Memory B cell (primary cell): ENCODE results near the gene SSTR1.
"Not testable (repeated sequence)": the region's sequence is repeated elsewhere in the genome, so short reads cannot be mapped to it uniquely, and the experiment has no call there.

Experiments
- ATAC-seq: fragments of 150-1000 bp; cut with Tn5 transposase; 2 replicates; pipeline ENCODE4 v1.10.0; 2021; ENCODE audit warnings: low read depth, mild to moderate bottlenecking, moderate library complexity
- DNase-seq, 2 donors: peaks; one replicate each; pipeline ENCODE4 v3.0.0; 2022; ENCODE audit warnings: low spot score in 2 of 2
- H3K27ac Mint-ChIP-seq: one replicate; pipeline ENCODE4 v1.8.0; 2022; ENCODE audit warnings: mild to moderate bottlenecking, moderate library complexity, mixed read lengths
- H3K27me3 Mint-ChIP-seq: one replicate; pipeline ENCODE4 v1.8.0; 2022; ENCODE audit warnings: mixed read lengths
- H3K36me3 Mint-ChIP-seq: one replicate; pipeline ENCODE4 v1.8.0; 2022; ENCODE audit warnings: mild to moderate bottlenecking, mixed read lengths
- H3K4me1 Mint-ChIP-seq: one replicate; pipeline ENCODE4 v1.8.0; 2022; ENCODE audit warnings: mixed read lengths
- H3K4me3 Mint-ChIP-seq: one replicate; pipeline ENCODE4 v1.8.0; 2022; ENCODE audit warnings: mild to moderate bottlenecking, moderate library complexity, mixed read lengths
- H3K9me3 Mint-ChIP-seq: one replicate; pipeline ENCODE4 v1.8.0; 2022; ENCODE audit warnings: mixed read lengths

Gene SSTR1

DNA sequence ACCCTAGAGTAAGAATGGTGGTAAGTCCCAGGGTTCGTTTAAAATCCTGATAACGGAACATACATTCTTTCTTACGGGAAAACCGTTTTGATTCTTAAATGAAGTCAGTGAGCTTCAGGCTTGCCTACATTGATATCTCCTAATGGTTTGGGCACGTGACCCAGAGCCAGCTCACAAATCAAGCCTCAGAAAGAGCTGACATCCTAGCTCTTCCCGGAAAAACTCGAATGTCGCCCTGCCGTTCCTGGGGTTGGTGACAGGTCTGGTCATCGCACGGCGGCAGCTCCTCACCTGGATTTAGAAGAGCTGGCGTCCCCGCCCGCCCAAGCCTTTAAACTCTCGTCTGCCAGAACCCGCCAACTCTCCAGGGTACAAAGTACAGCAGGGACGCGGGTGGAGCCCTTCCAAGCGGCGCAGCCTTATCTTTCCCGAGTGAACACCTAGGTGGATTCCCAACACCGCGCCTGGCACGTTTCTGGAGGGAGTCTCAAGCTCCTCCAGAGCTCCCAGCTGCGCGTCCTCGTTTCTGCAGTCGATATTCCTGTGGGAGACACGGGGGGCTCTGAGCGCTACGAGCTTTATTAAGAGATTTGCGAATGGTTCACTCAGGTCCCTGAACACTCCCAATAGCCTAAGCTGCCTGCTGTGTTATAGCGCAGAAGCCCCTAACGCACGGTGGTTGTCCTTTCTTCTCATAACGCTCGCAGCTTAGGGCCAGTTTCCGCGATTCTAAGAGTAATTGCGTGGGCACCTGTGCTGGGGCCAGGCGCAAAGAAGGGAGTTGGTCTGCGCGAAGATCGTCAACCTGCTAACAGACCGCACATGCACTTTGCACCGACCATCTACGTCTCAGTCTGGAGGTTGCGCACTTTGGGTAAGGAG lies at the start of gene SSTR1:
SSTR1 (plus strand) TSS at position 169 of the 882 bp plus-strand sequence. CDS start 1,486 bp downstream, outside the sequence.
- no peak for DNase-seq
- peaks cover 9% of the 10 kb centered on the region for H3K27me3 Mint-ChIP-seq
- peaks cover 4% of the 10 kb centered on the region for H3K9me3 Mint-ChIP-seq
- ATAC-seq, result no peak
- no peak within 1 kb of the TSS for H3K27ac Mint-ChIP-seq
- H3K4me1 Mint-ChIP-seq, result no peaks in the 10 kb centered on the region
- no peak within 1 kb of the TSS for H3K4me3 Mint-ChIP-seq
- H3K36me3 Mint-ChIP-seq, result no peaks in the 10 kb centered on the region

- DNase-seq (no peak), ATAC-seq (no peak)
- no peak overlapping the region for H3K4me3 Mint-ChIP-seq
- H3K27me3 Mint-ChIP-seq, result no peaks in the 10 kb centered on the region
- H3K27ac Mint-ChIP-seq, result no peak overlapping the region
- H3K9me3 Mint-ChIP-seq, result no peaks in the 10 kb centered on the region
- H3K36me3 Mint-ChIP-seq, result no peaks in the 10 kb centered on the region
- no peaks in the 10 kb centered on the region for H3K4me1 Mint-ChIP-seq
Observed at GRCh38 chr14:38158468-38158867, 49.2 kb upstream of the SSTR1 start.

DNA sequence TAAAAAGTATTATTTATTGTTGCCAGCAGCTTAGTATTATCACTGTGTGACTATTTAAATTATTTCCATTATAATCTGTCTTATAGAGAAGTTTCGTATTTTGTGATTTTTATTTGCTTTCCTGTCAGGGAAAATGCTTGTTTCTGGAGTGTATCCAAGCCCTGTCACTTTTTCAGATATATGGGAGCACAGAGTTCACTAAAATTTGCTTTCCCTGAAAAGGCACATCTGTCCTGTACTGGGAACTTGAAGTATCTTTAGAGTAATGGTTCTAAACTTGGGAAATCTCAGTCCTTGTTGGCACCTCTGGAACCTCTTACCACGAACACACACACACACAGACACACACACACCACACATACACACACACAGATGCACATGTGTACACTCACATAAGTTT lies 39.3 kb upstream of the SSTR1 start:
- Mint-ChIP-seq H3K4me3 (no peak overlapping the region), H3K4me1 (no peaks in the 10 kb centered on the region), H3K27ac (no peak overlapping the region), H3K36me3 (no peaks in the 10 kb centered on the region), H3K9me3 (peaks cover 7% of the 10 kb centered on the region), H3K27me3 (no peaks in the 10 kb centered on the region)
- ATAC-seq (no peak), DNase-seq (no peak)

- Mint-ChIP-seq H3K36me3 (no peaks in the 10 kb centered on the region), H3K4me1 (no peaks in the 10 kb centered on the region), H3K27ac (no peak overlapping the region), H3K27me3 (no peaks in the 10 kb centered on the region), H3K9me3 (peaks cover 7% of the 10 kb centered on the region), H3K4me3 (no peak overlapping the region)
- DNase-seq, result no peak
- no peak for ATAC-seq
Observed at GRCh38 chr14:38171197-38171596, 36.5 kb upstream of the SSTR1 start.

DNA sequence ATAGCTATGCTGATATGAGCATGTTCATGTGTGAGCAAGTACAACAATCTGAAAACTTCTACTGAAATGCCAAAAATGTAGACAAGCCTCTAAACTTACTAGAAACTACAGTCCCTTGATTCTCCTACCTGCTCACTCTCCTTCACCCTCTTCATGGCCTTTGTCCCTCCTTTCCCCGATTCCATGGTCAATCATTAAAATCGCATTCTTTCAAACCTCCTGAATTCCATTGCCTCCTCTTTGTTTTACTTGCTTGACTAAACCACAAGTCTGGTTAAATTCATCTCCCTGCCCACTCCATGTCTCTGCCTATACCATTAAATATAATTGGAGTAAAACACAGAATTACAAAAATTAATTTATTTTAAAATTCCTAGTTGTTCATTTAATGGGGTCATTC lies 33.0 kb upstream of the SSTR1 start:
- Mint-ChIP-seq H3K27ac (no peak overlapping the region), H3K9me3 (peaks cover 11% of the 10 kb centered on the region), H3K36me3 (peaks cover 2% of the 10 kb centered on the region), H3K4me1 (no peaks in the 10 kb centered on the region), H3K4me3 (no peak overlapping the region), H3K27me3 (peaks cover 1% of the 10 kb centered on the region)
- ATAC-seq (no peak), DNase-seq (no peak)

GRCh38 chr14:38175658-38176057 lies 32.0 kb upstream of the SSTR1 start:
- DNase-seq (no peak), ATAC-seq (no peak)
- Mint-ChIP-seq H3K36me3 (peaks cover 2% of the 10 kb centered on the region), H3K9me3 (peaks cover 14% of the 10 kb centered on the region), H3K27ac (no peak overlapping the region), H3K27me3 (peaks cover 1% of the 10 kb centered on the region), H3K4me3 (no peak overlapping the region), H3K4me1 (no peaks in the 10 kb centered on the region)

- no peak for ATAC-seq
- Mint-ChIP-seq H3K9me3 (peaks cover 12% of the 10 kb centered on the region), H3K36me3 (peaks cover 2% of the 10 kb centered on the region), H3K27me3 (peaks cover 1% of the 10 kb centered on the region), H3K4me1 (no peaks in the 10 kb centered on the region), H3K4me3 (no peak overlapping the region), H3K27ac (no peak overlapping the region)
- DNase-seq, result no peak
Observed at GRCh38 chr14:38176379-38176778, 31.3 kb upstream of the SSTR1 start.

- no peak for ATAC-seq
- DNase-seq, result no peak
- H3K27ac Mint-ChIP-seq, result no peak overlapping the region
- peaks cover under 1% of the 10 kb centered on the region for H3K36me3 Mint-ChIP-seq
- peaks cover 16% of the 10 kb centered on the region for H3K9me3 Mint-ChIP-seq
- no peaks in the 10 kb centered on the region for H3K27me3 Mint-ChIP-seq
- H3K4me1 Mint-ChIP-seq, result no peaks in the 10 kb centered on the region
- no peak overlapping the region for H3K4me3 Mint-ChIP-seq
Observed at GRCh38 chr14:38184132-38184531, 23.6 kb upstream of the SSTR1 start.

GRCh38 chr14:38185671-38186070 lies 22.0 kb upstream of the SSTR1 start:
- ATAC-seq, result no peak
- H3K27ac Mint-ChIP-seq, result no peak overlapping the region
- no peak overlapping the region for H3K4me3 Mint-ChIP-seq
- H3K4me1 Mint-ChIP-seq, result no peaks in the 10 kb centered on the region
- no peaks in the 10 kb centered on the region for H3K27me3 Mint-ChIP-seq
- H3K9me3 Mint-ChIP-seq, result peaks cover 10% of the 10 kb centered on the region
- H3K36me3 Mint-ChIP-seq, result no peaks in the 10 kb centered on the region
- DNase-seq, result no peak

- no peak overlapping the region for H3K27ac Mint-ChIP-seq
- H3K4me3 Mint-ChIP-seq, result no peak overlapping the region
- DNase-seq (no peak), ATAC-seq (no peak)
- H3K27me3 Mint-ChIP-seq, result no peaks in the 10 kb centered on the region
- H3K36me3 Mint-ChIP-seq, result no peaks in the 10 kb centered on the region
- H3K9me3 Mint-ChIP-seq, result peaks cover 10% of the 10 kb centered on the region
- H3K4me1 Mint-ChIP-seq, result no peaks in the 10 kb centered on the region
Observed at GRCh38 chr14:38186216-38186615, 21.5 kb upstream of the SSTR1 start.

- no peak for DNase-seq
- no peak overlapping the region for H3K4me3 Mint-ChIP-seq
- no peak for ATAC-seq
- H3K27me3 Mint-ChIP-seq, result no peaks in the 10 kb centered on the region
- H3K27ac Mint-ChIP-seq, result no peak overlapping the region
- H3K4me1 Mint-ChIP-seq, result no peaks in the 10 kb centered on the region
- H3K9me3 Mint-ChIP-seq, result peaks cover 12% of the 10 kb centered on the region
- no peaks in the 10 kb centered on the region for H3K36me3 Mint-ChIP-seq
Observed at GRCh38 chr14:38187528-38187927, 20.2 kb upstream of the SSTR1 start.

DNA sequence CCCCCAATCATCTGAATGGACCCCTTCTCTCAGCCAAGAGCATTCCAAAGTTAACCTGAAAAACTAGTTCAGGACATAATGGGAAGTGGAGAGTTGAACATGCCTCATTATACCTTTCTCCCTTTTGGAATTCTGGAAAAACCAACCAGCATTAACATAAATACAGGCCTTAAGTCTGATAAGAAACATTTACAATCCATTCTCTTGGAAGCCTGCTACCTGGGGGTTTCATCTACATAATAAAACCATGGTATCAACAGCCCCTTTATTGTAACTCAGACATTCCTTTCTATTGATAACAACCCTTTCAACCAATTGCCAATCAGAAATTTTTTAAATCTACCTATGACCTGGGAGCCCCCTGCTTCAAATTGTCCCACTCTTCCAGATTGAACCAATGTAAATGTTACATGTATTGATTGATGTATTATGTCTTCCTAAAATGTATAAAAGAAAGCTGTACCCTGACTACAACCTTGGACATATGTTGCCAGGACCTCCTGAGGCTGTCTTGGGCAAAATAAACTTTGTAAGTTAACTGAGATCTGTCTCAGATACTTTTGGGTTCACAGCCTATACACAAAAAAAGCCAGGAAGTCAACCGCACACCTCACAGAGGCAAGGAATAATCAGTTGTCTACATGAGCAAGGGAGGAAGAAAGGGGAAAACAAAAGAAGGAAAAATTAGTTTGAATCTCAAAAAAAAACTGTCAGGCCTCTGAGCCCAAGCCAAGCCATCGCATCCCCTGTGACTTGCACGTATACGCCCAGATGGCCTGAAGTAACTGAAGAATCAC lies 17.6 kb upstream of the SSTR1 start:
- Mint-ChIP-seq H3K9me3 (peaks cover 12% of the 10 kb centered on the region), H3K36me3 (no peaks in the 10 kb centered on the region), H3K4me1 (no peaks in the 10 kb centered on the region), H3K27ac (no peak overlapping the region), H3K27me3 (no peaks in the 10 kb centered on the region), H3K4me3 (no peak overlapping the region)
- DNase-seq (no peak), ATAC-seq (no peak)

DNA sequence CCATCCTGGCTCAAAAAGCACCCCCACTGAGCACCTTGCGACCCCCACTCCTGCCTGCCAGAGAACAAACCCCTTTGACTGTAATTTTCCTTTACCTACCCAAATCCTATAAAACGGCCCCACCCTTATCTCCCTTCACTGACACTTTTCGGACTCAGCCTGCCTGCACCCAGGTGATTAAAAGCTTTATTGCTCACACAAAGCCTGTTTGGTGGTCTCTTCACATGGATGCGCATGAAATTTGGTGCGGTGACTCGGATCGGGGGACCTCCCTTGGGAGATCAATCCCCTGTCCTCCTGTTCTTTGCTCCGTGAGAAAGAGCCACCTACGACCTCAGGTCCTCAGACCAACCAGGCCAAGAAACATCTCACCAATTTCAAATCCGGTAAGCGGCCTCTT lies 16.9 kb upstream of the SSTR1 start:
- not testable (repeated sequence) for H3K4me1 Mint-ChIP-seq, ATAC-seq, H3K27me3 Mint-ChIP-seq, H3K27ac Mint-ChIP-seq, H3K36me3 Mint-ChIP-seq, H3K4me3 Mint-ChIP-seq, DNase-seq
- peaks cover 13% of the 10 kb centered on the region for H3K9me3 Mint-ChIP-seq

GRCh38 chr14:38191491-38191890 lies 16.2 kb upstream of the SSTR1 start:
- ATAC-seq, H3K27me3 Mint-ChIP-seq, H3K4me1 Mint-ChIP-seq, DNase-seq, H3K36me3 Mint-ChIP-seq, H3K27ac Mint-ChIP-seq, H3K4me3 Mint-ChIP-seq: not testable (repeated sequence)
- H3K9me3 Mint-ChIP-seq, result peaks cover 13% of the 10 kb centered on the region
